HG02970 (cell line): ENCODE data around the gene LMO1.

Source experiments
- ATAC-seq: cut with Tn5 transposase; IDR thresholded peaks from one replicate; pipeline ENCODE4 v1.9.1; 2021; ENCODE audit warnings: mild to moderate bottlenecking, moderate library complexity, moderate number of reproducible peaks; ENCODE audit not compliant: unreplicated experiment, low FRiP score

The LMO1 gene

DNA sequence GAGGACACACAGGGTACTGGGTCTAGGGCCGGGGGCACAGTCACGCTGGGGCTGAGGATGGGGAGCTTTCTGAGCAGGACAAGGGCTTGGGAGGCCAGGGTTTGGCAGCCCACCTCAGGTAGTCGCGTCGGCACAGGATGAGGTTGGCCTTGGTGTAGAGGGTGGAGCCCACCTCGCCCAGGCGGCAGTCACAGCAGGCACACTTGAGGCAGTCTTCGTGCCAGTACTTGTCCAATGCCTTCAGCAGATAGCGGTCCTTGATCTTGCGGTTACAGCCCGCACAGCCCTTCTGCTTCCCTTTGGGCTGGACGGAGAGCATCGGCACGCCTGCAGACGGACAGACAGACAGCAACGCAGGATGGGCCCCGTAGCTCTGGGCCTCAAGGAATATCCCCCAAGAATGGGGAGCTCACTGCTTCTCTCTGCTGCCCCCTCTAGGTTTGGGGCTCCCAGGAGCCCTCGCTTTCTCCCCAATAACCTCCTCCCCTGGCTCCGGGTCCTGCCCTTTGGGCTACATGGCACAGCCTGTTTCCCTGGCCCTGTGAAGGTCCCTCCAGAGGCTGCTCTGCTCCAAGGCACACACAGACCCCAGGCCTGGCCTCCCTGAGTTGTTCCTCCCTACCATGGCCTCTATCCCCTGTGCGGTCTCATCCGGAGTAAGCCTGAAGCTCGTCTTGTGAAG, 33.4 kb downstream of the LMO1 start:
- ATAC-seq, result no peak

DNA sequence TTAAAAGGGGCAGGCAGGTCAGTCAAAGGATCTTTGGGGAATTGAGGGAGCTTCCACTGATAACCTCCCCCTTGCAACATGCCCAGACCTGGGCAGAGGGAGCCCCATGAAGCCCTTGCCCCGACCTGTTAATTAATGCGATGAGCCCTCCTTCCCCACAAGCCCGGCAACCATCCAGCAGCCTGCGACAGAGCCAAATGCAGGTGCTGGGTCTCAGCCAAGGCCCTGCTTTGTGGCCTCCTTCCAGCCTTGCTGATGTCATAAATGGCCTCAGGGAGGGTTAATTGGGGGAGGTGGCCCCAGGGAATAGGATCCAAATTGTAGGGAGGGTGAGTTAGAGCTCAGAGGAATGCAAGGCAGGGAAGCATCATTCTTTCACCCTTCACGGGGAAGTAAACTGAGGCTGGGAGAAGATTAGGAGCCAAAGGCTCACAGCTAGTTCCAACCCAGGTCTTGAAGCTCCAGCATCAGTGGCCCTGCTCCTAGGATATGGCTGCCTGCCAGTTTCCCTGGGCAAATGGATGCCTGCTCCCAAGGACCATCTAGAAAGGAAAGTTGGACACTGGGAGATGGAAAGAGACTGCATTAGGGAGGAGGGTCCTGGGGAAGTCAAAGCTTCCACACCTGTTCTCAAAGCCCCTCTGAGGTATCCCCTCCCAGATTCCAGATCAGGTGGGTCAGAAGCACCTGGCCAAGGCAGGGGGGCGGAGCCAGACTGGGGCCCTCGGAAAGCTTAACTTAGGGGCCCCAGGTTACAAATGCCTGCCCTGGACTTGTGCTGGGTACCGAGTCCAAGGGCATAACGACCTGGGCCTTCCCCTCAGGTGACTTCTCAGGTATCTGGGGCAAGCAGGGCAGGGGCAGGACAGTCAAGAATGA, 34.1 kb downstream of the LMO1 start:
- ATAC-seq, result no peak

DNA sequence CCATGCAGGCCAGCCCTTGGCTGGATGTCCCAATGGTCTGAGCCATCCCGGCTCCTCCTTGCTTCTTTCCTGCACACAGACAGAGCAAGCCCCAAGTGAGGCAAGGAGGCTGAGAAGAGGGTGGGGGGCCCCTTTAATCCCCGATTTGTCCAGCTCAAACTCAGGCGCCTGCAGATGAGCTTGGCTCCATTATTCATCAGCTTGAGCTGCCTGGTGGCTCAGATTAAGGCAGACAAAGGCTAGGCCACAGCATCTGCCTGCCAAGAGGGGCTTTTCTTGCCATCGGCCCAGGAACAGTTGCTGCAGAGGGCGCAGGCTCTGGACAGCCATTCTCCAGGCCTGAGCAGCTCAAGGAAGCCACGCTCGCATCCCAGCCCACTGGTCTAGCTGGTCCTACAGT, 35.4 kb downstream of the LMO1 start:
- no peak for ATAC-seq

DNA sequence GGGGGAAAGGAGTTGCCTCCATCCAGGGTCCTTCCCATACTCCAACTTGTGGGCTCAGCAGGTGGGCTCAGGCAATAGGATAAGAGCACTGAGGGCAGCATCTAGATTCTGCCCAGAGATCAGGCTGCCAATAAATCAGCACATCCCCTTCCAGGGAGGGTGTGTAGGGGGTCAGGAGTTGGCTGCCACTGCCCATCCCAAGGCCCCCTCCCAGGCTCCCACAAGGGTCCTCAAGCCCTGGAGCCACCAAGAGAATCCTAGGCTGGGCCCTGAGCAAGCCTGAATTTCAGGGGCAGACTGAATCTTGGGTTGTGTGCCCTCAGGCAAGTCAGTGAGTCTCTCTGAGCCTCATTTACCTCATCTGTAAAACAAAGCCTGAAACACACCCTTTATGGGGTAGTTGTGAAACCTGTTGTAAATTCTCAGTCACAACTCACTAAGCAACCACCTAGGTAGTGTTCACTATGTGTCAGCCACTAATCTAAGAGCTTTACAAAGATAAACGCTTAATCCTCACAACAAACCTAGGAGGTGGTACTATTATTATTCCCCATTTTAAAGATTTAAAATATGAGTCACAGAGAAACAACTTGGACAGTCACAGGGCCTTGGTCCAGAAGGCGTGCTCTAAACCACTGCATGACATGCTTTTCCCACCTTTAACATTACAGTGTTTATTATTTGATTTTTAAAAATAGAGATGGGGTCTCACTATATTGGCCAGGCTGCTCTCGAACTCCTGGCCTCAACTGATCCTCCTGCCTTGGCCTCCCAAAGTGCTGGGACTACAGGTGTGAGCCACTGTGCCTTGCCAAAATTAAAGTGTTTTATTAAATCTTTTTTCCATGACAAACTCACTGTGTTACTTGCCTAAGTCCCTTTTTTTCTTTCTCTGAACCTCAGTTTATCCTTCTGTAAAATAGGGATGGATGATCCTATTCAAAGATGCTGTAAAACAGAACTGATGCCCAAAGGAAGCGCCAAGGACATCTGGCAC, 36.2 kb downstream of the LMO1 start:
- ATAC-seq, result no peak

DNA sequence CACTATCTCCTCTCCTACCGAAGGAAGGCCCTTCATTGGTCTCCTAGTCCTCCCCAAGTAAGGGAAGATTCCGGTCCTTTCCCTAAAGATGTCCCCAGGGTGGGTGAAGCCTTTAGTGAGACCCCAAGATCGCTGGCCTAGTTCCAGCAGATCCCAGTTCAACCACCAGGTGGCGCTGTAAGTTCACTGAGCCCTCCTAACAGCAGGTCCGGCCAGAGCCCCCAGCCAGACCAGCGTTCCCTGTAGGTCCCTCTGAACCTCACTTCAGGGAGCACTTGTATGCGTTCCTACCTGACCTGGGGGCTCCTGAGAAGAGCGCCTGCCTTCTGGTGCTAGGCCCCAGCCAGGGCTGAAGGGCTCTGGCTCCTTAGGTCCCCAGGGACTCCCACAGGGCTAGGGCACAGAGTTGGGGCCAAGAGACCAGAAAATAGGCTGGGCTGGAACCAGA, 38.1 kb downstream of the LMO1 start:
- ATAC-seq, result no peak

DNA sequence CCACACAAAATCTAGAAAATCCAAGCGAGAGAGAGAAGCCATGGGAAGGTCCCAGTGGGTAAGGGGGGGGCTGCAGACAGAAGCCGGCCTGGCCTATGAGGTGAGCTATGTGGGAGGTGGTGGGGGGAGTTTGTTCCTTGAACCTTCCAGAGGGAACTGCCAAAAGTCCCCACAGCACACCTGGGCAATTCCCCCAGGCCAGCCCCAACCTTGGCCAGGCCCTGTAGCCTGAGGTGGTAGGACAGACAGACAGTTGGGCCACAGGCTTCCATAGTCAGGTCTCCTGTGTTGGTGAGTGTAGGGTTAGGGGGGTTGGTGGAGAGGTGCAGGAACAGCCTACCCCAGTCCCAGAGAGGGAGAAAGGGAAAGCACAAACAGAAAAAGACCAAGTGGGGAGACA, 39.0 kb downstream of the LMO1 start:
- ATAC-seq, result no peak

DNA sequence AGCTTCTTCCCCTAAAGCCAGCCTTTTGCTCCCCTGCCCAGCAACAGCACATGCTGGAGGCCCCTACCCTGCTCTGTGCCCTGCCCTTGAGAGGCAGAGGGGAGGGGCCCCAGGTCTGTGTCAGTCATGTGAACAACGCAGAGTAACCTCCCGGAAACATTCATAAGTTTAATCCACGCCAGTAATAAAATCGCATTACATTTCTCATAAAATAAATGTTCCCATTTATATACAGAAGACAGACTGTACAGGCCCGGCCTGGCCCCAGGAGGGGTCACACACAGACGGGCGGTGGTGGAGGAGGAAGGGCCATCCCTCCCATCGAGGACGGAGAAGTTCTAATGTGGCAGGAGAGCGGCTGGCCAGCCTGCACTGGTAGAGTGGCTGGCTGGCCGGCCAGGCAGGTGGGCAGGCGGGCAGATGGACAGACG, 39.5 kb downstream of the LMO1 start:
- ATAC-seq, result no peak

DNA sequence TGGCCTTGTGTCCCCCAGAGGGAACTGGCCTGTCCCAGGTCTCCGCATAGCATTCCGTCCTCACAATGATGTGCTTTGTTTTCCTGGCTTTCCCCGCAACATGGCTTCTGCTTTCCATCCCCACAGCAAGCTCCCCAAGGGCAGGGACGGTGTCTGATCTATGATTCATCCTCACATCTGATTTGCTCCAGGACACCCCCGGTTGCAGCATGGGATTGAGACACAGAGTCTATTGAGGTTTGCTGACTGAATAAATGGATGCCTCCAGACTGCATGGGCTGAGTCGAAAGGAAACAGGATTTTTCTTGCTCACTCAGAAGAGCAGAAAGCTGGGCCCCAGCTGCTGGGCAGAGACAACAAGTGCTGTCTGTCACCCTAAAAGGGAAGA, 40.2 kb downstream of the LMO1 start:
- no peak for ATAC-seq

DNA sequence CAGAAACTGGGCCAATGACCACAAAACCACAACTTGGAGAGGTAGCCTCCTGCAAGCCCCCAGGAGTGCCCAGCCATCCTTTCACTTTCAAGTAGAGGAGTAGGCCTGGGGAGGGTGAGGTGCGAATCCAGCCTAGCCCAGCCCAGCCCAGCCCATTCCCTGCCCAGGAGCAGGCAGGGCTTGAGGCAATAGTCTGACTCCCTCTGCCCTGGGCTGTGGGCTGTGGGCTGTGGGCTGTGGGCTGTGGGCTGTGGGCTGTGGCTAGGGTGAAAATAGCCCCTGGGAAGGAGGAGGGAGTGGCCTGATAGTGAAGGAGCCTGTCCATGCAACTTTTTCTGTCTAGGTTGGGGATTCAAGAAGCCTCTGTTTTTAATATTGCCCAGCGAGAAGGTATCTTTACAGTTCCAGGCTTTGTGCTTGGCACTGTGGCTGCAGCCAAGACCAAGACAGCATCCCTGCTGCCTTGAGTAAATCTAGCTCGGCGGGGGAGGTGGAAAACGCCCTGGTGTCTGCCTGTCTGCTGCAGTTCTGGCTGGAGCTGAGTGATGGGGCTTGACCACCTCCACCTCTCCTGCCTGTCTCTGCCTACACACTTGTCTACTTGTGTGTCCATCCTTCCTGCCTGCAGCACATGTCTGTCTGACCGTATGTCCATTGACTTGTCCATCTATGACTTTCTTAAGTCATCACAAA, 40.7 kb downstream of the LMO1 start:
- ATAC-seq, result no peak

DNA sequence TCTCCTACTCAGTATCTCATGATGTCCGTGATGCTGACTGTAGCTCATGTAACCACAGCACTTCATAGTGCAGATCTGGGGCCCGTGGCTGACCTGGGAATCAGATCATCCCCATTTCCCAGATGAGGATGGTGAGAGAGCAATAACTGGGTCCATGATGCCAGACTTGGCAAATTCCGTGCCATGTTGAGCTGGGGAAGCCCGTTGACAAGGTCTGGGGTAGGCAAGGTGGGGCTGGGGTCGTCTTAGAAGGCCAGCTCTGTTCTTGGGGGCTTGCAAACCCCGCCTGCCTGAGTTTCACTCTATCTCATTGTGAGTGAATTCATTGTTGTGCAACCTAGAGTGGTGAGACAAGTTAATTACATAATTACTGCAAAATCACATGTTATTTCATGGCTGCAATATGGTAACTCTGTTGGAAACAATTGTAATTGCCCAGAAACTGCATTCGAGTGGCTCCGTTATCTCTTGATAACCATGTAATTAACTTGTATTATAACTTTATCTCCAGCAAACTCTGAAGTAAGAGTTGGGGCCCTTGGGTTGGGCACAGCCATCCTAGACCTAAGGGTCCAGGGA, 41.7 kb downstream of the LMO1 start:
- no peak for ATAC-seq

DNA sequence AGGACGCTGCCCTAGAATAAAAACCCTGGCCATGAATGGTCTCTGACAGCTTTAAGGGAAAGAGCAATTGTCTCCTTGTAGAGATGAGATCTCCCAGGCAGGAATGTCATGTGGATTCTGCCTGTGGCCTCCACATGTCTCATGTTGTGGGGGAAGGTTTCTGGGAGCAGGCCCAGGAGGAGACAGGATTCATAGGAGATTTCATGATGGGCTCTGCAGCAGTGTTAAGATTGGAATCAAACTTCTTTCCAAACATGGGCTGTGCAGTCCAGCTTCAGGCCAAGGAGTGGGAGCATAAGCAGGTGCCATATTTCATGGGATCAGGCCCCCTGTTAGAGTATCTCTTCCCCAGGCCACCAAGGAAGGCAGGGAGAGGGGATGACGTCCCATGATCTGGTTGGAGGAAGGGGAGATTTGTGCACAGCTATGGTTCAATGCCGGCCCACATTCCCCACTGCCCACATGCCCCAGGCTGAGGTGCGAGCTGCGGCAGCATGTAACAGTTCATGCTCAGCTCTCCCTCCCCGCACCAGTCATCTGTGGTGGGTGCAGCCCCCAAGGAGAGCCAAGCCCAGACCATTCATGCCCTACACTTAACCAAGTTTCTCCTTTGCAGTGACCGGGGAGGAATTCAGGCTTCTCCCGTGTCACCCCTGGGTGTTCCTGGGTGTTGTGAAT, 42.5 kb downstream of the LMO1 start:
- no peak for ATAC-seq

DNA sequence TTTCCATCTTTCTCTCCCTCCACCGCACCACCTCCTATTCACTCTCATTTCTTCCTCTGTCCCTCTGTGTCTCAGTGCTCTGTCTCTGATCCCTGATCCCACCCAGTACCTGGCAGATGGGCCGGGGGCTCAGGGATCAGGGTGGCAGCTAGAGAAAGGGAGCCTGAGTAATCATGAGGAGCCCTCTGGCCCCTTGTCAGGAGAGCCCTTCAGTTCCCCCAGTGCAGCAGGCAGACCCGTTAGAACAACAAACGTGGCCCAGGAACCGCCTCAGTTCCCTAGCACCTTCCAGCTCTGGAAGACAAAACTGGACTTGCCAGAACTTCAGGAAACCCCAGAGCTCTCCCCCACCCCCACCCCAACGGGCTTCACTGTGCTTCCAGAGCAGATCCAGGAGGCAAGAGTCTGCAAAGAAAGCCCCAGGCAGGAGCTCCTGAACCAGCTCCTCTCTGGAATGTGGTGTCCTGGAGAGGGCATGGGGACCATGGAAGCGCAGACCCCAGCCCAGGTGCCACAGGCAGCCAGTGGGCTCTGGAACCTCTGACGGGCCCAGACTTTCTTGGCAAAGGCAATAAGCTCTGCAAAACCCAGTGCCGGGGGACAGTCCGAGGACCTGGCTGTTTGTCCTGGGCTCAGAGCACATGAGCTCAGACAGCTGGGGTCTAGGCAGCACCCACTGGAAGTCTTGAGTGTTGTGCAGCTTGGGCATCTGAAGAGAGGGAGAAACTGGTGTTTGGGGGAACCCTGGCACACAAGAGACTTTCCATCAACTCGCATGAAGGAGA, 43.2 kb downstream of the LMO1 start:
- ATAC-seq, result no peak

DNA sequence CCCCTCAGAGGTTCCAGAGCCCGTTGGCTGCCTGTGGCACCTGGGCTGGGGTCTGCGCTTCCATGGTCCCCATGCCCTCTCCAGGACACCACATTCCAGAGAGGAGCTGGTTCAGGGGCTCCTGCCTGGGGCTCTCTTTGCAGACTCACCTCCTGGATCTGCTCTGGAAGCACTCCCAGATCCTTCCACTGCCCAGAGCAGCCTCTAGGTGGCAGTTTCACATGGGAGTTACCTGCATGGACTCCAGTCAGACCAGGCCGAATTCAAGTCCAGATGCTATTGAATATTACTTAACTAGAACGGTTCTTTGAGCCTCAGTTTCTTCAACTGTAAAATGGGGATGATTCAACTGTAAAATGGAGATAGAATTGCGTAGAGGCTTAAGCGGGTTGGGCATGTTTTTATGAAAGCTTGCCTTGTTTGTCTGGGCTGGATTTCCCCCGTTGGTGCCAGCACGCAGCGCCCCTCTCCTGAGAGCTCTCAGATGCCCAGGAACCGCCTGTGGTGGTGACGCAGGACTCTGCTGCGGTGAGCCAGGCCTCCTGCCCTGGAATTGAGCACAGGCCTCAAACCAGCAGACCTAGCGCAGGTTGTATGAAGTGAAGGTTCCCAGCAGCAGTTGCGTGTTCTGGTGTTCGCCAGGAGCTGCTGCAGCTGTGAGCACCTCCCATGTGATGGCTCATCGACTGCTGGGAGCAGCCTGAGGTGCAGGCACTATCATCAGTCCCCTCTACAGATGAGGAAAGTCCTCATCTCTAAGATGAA, 44.2 kb downstream of the LMO1 start:
- ATAC-seq, result no peak

DNA sequence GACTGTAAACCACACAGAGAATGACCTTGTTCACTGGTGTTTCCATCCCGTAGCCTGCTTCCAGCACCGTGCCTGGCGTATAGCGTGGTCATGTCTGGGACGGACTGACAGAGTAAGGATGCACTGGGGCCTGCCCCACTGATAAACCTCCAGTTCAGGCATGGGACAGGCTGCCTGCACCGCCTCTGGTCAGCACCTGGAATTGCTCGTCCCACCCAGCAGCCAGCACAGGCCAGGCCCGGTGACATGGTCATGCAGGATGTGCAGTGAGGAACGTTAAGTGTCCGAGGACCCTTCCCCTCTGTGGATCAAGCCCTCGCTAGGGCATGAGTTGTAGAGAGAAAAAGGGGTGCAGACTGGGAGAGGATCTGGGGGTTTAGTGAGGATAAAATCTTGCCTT, 44.8 kb downstream of the LMO1 start:
- no peak for ATAC-seq

DNA sequence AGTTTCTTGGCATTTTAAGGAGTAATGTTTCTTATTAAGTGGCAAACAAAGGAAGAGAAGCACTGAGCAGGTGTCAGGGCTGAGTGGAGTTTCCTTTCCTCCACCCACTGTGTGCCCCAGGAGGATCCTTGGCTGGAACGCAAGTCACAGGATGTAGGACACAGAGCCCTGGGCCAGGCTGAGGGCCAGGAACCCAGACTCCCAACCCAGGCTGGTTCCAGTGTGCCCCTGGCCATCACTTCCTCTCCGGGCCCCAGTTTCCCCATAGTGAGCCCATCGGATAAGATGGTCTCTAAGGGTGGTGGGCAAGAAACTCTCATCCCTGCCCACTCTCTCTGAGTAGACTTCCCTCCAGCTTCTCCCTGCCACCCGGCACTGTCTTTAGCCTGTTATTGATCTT, 45.3 kb downstream of the LMO1 start:
- ATAC-seq, result no peak

DNA sequence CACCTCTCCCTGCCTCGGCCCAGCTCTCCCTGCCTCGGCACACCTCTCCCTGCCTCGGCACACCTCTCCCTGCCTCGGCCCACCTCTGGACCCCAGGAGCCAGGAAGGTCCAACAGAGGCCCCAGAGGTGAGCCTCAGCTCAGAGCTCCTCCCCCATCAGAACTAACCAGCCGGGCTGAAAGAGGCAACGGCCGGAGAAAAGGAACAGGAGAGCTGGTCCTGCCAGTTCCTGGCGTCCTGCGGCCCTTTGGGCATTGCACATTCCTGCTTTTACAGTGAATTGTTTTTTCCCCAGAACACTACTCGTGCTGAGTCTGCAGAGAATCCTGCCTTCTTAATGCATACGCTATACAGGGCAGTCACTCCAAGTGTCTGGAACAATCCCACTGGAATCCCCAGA, 45.8 kb downstream of the LMO1 start:
- ATAC-seq, result no peak

DNA sequence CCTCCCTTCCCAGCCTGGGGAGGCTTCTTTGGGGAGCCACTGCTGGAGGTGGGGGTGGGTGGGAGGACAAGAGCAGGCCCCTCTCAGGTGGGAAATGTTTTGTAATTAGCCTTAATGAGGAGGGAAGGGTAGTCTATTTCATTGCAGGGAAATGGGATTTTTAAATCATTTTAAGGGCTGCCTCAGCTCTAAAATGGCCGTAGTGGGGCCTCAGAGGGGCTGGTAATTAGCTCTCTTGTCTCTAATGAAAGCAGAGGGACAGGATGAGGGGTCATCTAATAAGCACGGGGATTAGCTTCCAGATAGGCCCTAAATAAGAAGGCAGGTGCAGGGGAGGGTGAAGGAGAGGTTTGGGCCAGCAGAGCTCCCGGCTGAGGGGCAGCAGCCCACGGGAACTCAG, 46.5 kb downstream of the LMO1 start:
- no peak for ATAC-seq

DNA sequence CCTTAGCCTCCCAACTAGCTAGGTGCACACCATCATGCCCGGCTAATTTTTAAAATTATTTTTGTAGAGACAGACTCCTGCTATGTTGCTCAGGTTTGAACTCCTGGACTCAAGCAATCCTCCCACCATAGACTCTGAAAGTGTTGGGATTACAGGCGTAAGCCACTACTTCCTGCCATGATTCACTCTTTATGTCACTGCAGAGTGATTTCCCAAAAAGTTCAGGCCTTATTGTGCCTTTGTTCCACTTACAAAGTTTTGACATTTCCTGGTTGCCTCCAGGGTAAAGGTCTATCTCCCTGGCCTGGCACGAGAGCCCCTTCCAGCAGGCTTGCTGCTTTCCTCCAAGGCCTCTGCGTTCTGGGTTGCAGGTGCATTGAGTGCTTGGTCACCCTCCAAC, 50.3 kb downstream of the LMO1 start:
- no peak for ATAC-seq
